ENCODE measurements around the gene HCLS1. TPM values are rescaled to one million over a fixed set of nuclear protein-coding genes. Genes with fewer than 3 reads are reported as not detected.

The HCLS1 gene
- total and polyA plus RNA-seq, 2 of the 8 experiments (the other 6 are each of a cell fraction or from before 2014, with no cell fraction given) = 0.53 to 1.3 TPM

GRCh38 chr3:121705541-121705940 is 44.8 kb upstream of the HCLS1 start:
- H2BK12ac ChIP-seq (ENCODE audit: low read depth, low read length) = no peak overlapping the region
- no peak overlapping the region for H4K5ac ChIP-seq (ENCODE audit: insufficient read length, low read depth, low read length)
- H3K4me3 ChIP-seq (ENCODE audit: extremely low read depth in 1 of 4, insufficient read depth in 2 of 4, low read depth in 3 of 4, low read length in 4 of 4) = no peak overlapping the region
- H2BK20ac ChIP-seq (ENCODE audit: low read length) = no peak overlapping the region
- no peaks in the 10 kb centered on the region for H3K9me3 ChIP-seq (ENCODE audit: insufficient read depth in 2 of 2, low read depth in 1 of 2, low read length in 1 of 2)
- H3K9ac ChIP-seq (replicated peaks in 1 of 4; ENCODE audit: extremely low read depth in 1 of 4, low read depth in 3 of 4, low read length in 3 of 4) = no peak overlapping the region
- H3K79me2 ChIP-seq (ENCODE audit: control insufficient read depth in 1 of 2, insufficient read depth in 2 of 2, low read length in 2 of 2) = no peaks in the 10 kb centered on the region
- no peak for DNase-seq (ENCODE audit: low read depth in 1 of 2, low spot score in 2 of 2)
- H3K79me1 ChIP-seq (ENCODE audit: low read depth, low read length) = no peaks in the 10 kb centered on the region
- CTCF ChIA-PET (ENCODE audit: partially characterized antibody) = no interaction called here
- H3K27me3 ChIP-seq (replicated peaks in 1 of 4; ENCODE audit: control insufficient read depth in 3 of 4, extremely low read depth in 1 of 4, insufficient read depth in 3 of 4, low read length in 3 of 4) = no peaks in the 10 kb centered on the region
- H3K23me2 ChIP-seq (ENCODE audit: low read depth, low read length) = no peaks in the 10 kb centered on the region
- peak; percentile 57 for FAIRE-seq
- no peak overlapping the region for H2BK120ac ChIP-seq (replicated peaks; ENCODE audit: low read depth, low read length)
- H3K4ac ChIP-seq (replicated peaks; ENCODE audit: insufficient read length, low read depth, low read length) = no peak overlapping the region
- H3K18ac ChIP-seq (ENCODE audit: extremely low read depth, low read length) = no peak overlapping the region
- no peak overlapping the region for H3K23ac ChIP-seq (ENCODE audit: insufficient read length)
- no peak overlapping the region for H3K27ac ChIP-seq (ENCODE audit: low read depth, low read length)
- POLR2A ChIA-PET (ENCODE audit: partially characterized antibody) = interaction anchor here (1.4 kb wide), 1 partner anchor 10 kb away, joined by 4 read pairs; no protein-coding TSS in a partner anchor
- no peak overlapping the region for H4K91ac ChIP-seq (replicated peaks; ENCODE audit: insufficient read length, low read length)
- H3K4me1 ChIP-seq (replicated peaks in 1 of 4; ENCODE audit: control insufficient read depth in 3 of 4, insufficient read depth in 4 of 4, low read length in 3 of 4) = no peaks in the 10 kb centered on the region
- H2AFZ ChIP-seq (ENCODE audit: low read length) = no peak overlapping the region
- no peaks in the 10 kb centered on the region for H4K20me1 ChIP-seq (replicated peaks in 1 of 2; ENCODE audit: control insufficient read depth in 1 of 2, insufficient read depth in 2 of 2, low read length in 2 of 2)
- no peak overlapping the region for H3K56ac ChIP-seq (replicated peaks; ENCODE audit: insufficient read length, low read depth, low read length)
- H3K36me3 ChIP-seq (ENCODE audit: control insufficient read depth in 2 of 4, insufficient read depth in 4 of 4, low read length in 3 of 4) = peaks cover 0 to 11% (median 0%) of the 10 kb centered on the region in 4 experiments; a peak in 2 of 8 replicates
- H2AK5ac ChIP-seq (ENCODE audit: low read depth, low read length) = no peak overlapping the region
- H3K14ac ChIP-seq (ENCODE audit: insufficient read length) = no peak overlapping the region
- H4K8ac ChIP-seq (ENCODE audit: extremely low read depth, insufficient read depth, low read length) = no peak overlapping the region
- 92% methylated on average over 5 of the region's 5 CpGs; no CpG with 5 or more reads in 1 of the 2 experiments for WGBS, 2 experiments (ENCODE audit: extremely low coverage in 1 of 2, insufficient coverage in 1 of 2, insufficient read length in 1 of 2, insufficient replicate concordance in 2 of 2, low coverage in 1 of 2, low lambda C conversion rate in 2 of 2, missing lambda C conversion rate in 1 of 2)
- H2BK15ac ChIP-seq (ENCODE audit: low read length) = no peak overlapping the region
- no peak overlapping the region for H2BK5ac ChIP-seq (ENCODE audit: low read depth, low read length)
- no peak overlapping the region; a peak in 1 of 4 replicates for H3K4me2 ChIP-seq (ENCODE audit: insufficient read depth in 1 of 2, low read depth in 2 of 2, low read length in 2 of 2)
- no peak for TF ChIP-seq JUND (IDR thresholded peaks at IDR 0.05; ENCODE audit: low read length)
- no peak for TF ChIP-seq NRF1 (IDR thresholded peaks at IDR 0.05; ENCODE audit: low read depth, low read length)
- TF ChIP-seq SAP30 (IDR thresholded peaks at IDR 0.05; ENCODE audit: insufficient read depth, insufficient replicate concordance, low read length) = no peak
- TF ChIP-seq CHD1 (IDR thresholded peaks at IDR 0.05; ENCODE audit: low read depth, low read length) = no peak
- TF ChIP-seq SRF (IDR thresholded peaks at IDR 0.05; ENCODE audit: low read depth, low read length) = no peak
- no peak for TF ChIP-seq ASH2L (IDR thresholded peaks at IDR 0.05; ENCODE audit: low read length)
- no peak for TF ChIP-seq FOSL1 (IDR thresholded peaks at IDR 0.05; ENCODE audit: insufficient read depth, low read depth, low read length)
- TF ChIP-seq TBP (IDR thresholded peaks at IDR 0.05; ENCODE audit: low read depth, low read length) = no peak
- TF ChIP-seq PHF8 (conservative IDR thresholded peaks at IDR 0.05; ENCODE audit: low read depth, low read length) = no peak
- no peak for TF ChIP-seq USF2 (IDR thresholded peaks at IDR 0.05; ENCODE audit: low read length)
- no peak for TF ChIP-seq RNF2 (IDR thresholded peaks at IDR 0.05; ENCODE audit: borderline replicate concordance, low read depth, low read length, missing control alignments, poor library complexity, severe bottlenecking)
- TF ChIP-seq SUZ12 (IDR thresholded peaks at IDR 0.05; ENCODE audit: low read length) = no peak
- no peak for TF ChIP-seq RAD21 (IDR thresholded peaks at IDR 0.05 in 1 of 2, conservative IDR thresholded peaks at IDR 0.05 in 1 of 2; ENCODE audit: low read depth in 2 of 2, low read length in 2 of 2)
